Measurements from ENCODE around the gene HSFX4.

GRCh38 chrX:149908727-149909126 is 20.6 kb upstream of the HSFX4 start:
- TF ChIP-seq, protein P1, sequence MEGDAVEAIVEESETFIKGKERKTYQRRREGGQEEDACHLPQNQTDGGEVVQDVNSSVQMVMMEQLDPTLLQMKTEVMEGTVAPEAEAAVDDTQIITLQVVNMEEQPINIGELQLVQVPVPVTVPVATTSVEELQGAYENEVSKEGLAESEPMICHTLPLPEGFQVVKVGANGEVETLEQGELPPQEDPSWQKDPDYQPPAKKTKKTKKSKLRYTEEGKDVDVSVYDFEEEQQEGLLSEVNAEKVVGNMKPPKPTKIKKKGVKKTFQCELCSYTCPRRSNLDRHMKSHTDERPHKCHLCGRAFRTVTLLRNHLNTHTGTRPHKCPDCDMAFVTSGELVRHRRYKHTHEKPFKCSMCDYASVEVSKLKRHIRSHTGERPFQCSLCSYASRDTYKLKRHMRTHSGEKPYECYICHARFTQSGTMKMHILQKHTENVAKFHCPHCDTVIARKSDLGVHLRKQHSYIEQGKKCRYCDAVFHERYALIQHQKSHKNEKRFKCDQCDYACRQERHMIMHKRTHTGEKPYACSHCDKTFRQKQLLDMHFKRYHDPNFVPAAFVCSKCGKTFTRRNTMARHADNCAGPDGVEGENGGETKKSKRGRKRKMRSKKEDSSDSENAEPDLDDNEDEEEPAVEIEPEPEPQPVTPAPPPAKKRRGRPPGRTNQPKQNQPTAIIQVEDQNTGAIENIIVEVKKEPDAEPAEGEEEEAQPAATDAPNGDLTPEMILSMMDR (IDR thresholded peaks at IDR 0.05): no peak
- TF ChIP-seq POLR2A (IDR thresholded peaks at IDR 0.05) (no peak), POLR2AphosphoS5 (IDR thresholded peaks at IDR 0.05) (no peak)
